CMK (cell line): ENCODE measurements around the gene CAVIN1.
"Not testable (repeated sequence)": the region's sequence is repeated elsewhere in the genome, so short reads cannot be mapped to it uniquely, and the experiment has no call there.

Experiments used
- DNase-seq: peaks from one replicate; pipeline ENCODE4 v3.0.0-alpha.2; 2010; ENCODE audit warnings: low read depth

Gene CAVIN1, protein sequence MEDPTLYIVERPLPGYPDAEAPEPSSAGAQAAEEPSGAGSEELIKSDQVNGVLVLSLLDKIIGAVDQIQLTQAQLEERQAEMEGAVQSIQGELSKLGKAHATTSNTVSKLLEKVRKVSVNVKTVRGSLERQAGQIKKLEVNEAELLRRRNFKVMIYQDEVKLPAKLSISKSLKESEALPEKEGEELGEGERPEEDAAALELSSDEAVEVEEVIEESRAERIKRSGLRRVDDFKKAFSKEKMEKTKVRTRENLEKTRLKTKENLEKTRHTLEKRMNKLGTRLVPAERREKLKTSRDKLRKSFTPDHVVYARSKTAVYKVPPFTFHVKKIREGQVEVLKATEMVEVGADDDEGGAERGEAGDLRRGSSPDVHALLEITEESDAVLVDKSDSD

DNA sequence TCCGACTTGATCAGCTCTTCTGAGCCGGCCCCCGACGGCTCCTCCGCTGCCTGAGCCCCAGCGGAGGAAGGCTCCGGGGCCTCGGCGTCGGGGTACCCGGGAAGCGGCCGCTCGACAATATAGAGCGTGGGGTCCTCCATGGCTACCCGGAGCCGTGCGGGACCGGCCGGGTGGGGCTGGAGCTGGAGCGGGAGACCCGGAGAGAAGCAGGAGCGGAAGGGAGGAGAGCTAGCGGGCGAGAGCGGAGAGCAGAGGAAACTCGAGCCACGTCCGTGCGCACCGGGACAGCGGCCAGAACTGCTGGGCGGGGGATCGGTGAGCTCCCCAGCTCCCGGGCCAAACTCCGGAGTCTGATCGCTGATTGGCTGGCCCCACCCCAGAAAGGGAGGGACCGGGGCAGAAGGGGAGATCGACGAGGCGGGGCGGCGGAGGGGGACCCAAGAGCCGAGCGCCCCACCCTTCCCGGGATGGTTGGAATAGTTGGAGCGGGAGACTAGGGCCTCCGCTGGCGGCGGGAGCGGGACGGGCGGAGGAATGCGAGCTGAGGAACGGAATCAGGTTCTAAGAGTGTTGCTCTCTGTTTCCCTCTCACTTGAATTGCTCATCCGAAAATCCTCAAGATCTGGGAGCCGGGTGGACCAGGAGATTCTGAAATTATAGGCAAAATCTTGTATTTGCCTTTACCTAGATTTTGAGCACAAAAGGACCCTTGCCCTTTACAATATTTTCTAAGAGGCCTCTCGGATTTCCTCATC, at the start of gene CAVIN1:
Gene CAVIN1, minus strand, starts transcription at position 299 of the 755 bp plus-strand sequence. Its CDS starts 159 bp downstream, at position 140.
- no peak for DNase-seq

DNA sequence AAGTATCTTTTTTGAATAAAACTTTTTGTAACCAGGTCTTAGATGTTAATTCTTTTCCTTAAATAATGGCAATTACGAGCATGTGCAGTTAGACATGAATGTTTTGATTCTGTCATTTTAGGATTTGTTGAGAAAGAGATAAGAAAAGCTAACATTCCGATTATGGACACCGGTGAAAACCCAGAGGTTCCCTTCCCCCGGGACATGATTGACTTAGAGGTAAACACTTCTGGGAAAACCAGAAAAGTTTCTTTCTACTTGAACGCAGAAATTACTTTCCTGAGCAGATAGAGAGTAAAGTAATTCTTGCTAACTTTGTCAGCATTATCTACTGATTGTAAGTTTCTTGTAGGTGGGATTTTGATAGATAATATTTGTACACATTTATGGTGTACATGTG, 44.8 kb upstream of the CAVIN1 start:
- no peak for DNase-seq

DNA sequence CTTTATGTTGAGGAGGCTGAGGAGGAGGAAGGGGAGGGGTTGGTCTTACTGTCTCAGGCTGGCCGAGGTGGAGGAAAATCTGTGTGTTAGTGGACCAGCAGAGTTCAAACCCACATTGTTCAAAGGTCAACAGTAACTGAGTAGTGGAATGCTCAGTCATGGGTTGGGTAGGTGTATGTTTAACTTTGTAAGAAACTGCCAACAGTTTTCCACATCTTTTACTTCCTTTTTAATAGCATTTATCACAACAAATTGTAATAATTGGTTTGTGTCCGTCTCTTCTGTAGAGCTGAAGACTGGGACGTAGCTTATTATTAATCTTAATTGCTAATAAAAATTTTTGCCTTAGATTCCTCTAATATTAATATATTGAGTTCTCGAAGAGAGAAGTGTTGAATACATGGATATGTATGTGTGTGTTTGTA, 40.9 kb upstream of the CAVIN1 start:
- no peak for DNase-seq

DNA sequence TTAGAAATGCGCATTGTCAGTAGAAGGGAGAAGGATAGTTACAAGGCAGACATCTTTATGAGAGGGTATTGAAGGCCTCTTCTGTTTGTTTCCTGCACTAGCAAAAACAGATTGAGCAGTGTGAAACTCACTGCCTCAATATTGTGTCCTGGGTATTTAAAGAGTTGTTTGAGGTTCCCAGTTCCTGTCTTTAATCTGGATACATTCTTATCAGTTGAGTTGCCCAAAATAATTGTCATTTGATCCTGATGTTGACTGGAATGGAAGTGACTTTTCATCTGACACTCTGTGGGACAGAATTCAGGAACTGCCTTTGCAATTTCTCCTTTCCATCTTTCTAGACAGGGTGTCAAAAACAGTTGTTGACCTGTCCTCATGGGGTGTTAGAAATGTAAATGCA, 37.3 kb upstream of the CAVIN1 start:
- no peak for DNase-seq

DNA sequence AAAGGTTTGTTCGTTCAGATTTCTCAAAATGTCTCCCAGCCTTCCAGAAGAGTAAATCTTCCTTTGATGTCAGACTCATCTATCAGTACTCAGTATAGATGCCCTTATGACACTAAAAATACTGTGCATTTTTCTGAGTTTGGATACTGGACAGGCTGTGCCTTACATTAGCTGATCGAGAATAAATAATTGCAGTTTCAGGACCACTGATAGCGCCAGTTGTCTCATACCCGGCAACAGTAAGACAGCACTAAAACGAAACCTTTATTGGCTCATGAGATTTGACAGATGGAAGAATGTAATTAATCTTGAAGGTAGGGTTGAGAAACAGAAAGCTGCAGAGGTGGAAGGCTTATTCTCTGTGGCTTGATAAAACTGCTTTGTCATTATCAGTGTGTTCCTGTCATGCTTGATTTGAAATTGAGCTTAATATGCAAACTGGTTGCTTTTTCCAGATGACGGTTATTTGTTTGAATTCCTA, 36.8 kb upstream of the CAVIN1 start:
- no peak for DNase-seq

DNA sequence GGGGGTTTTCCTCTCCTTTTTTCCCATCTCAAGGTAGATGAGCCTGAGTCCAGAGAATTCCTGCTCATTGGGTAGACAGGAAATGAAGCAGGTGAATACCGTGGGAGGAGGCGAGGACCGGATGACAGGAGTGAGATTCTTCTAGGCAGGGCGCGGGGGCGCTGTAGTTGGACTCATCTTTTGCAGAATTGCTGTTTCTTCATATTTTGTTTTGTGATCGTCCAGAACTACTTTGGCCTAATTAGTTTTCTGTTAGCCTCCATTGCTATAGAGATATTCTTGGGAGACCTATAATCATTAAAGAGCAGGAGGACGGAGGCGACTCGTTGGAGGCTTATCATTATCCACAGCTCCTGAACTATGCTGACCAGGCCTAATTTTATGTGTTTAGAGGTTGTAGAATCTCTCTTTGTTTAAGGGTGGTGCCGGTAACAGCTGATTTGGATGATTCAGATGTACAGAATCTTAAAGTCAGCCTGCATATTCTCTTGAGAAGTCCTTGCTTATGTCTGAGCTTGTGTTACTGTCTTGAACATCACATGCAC, 36.3 kb upstream of the CAVIN1 start:
- DNase-seq, result no peak

DNA sequence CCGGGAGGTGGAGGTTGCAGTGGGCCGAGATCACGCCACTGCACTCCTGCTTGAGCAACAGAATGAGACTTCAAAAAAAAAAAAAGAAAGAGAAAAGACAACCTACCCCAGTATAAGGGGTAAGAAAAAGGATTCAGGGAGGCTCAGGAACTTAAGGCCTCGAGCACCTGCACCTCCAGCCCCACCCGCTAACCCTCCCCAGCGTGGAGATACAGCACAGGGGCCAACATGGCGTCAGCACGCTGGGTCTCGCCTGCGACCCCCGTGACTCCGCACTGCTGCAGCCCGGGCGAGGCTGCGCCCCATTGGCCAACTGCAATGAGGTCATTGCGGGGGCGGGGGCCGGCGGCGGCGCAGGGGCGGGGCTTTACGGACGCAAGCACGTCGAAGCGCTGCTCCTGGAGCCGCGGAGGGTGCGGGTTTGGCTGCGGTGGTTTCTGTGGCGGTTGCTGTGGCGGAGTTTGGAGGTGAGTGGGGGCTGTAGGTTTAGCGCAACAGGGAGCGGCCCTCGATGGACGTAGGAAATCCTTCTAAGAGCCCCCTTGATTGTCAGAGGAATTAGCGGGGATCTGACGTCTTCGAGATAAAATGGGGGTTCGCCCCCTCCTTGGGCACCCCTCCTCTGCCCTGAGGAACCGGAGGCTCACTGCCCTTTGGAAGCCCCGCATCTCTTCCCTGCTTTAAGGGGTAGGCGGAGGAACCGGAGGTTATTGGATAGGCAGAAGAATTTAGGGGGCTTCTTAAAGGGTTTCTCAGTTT, 35.6 kb upstream of the CAVIN1 start, which contains the start of gene ATP6V0A1:
Gene ATP6V0A1, plus strand, starts transcription at position 382 of the 759 bp plus-strand sequence. CDS start 2,017 bp downstream, outside the sequence.
- DNase-seq, result peak; percentile 89

DNA sequence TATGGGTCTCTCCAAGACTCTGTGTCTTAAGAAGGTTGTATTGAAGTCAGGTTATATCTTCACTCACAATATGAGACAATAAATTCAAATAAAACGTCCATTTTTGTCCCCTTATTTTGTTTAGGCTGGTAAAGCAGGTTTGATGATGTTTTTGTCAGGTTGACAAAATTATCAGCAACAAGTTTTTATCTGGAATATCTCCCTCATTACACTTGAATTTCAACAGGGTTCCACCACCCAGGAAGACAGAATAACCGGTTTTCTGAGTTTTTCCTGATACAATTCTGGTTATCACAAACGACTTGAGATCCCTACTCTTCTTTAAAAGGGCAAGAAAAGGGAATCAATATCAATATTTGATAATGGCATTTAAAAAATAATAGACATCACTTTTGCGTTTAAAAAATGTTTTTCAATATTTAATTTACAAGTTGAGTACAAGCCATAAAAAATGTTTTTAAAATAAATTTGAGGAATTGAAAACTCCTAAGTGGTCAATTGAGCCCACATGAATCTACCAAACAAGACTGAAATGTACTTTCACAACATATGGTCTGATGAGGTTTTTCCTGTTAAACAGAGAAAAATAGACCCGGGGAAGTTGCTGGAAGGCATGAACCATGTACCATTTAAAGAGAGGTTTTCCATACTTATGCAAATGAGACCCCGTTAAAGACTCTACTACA, 34.2 kb upstream of the CAVIN1 start:
- no peak for DNase-seq

DNA sequence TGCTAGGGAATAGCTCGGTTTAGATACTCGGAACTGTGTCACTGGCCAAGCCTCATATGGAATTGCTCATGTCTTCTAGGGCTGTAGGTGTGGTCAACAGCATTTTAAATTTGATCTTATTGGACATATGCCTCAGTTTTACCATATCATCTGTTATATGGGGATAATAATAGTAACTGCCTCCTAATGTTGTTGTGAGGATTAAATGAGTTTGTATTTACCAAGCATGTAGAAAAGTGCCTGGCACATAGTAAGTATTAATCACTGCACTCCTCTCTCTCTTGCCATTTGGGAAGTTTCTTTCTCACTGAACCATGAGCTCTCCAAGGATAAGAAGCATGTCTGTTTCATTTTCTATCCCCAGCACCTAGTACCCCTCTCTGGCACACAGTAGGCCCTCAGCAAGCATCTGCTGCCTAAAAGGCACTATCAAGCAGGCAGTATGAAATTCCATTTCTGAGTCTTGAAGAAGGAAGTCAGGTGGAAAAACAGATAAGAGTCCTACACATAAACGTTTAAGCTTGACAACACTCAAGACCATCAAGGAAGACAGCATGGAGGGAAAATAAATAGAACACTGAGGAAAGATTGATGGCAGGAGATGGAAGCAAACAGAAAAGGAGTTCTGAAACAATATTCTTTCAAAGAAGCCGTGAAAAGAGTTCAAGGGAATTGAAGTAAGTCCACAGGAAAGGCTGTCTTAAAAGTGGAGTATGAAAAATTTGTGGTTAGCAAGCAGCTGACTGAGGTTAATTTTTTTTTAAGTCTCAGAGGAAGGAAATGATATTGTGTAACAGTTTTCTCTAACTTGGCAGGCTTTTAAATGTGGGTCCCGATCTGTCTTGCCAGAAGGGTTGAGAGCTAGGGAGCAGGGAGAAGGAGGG, 33.4 kb upstream of the CAVIN1 start:
- DNase-seq, result peak; percentile 89

DNA sequence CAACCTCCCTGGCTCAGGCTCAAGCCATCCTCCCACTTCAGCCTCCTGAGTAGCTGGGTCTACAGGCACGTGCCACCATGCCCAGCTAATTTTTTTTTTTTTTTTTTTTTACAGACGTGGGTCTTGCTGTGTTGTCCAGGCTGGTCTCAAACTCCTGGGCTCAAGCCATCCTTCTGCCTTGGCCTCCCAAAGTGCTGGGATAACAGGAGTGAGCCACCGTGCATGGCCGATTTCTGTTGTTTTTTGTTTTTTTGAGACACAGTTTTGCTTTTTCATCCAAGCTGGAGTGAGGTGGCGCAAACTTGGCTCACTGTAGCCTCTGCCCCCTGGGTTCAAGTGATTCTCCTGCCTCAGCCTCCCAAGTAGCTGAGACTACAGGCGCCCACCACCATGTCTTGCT, 31.9 kb upstream of the CAVIN1 start:
- DNase-seq, result not testable (repeated sequence)

DNA sequence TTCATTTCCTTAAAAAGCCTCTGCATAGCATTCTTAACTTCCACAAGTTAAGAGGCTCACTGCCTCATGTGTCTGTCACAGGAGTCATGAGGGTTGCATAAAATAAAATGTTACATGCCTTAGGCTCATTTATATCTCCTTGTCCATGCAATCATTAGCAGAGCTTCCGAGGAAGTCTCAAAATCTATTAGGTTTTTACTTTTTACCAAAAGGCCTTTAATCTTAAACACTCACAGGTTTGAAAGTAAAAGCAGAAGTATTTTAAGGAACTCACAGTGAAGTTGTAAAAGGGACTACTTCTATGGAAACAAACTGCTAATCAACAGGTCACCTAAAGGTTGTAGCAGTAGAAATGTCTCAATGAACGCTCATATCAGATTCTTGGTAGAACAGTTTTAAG, 30.4 kb upstream of the CAVIN1 start:
- no peak for DNase-seq

DNA sequence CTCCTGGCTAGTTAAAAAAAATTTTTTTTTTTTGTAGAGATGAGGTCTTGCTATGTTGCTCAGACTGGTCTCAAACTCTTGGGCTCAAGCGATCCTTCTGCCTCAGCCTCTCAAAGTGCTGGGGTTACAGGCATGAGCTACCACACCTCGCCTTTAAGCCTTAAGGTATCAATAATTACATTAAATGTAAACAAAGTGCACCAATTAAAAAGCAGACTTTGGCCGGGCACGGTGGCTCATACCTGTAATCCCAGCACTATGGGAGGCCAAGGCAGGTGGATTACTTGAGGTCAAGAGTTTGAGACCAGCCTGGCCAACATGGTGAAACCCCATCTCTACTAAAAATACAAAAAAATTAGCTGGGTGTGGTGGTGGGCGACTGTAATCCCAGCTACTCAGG, 28.2 kb upstream of the CAVIN1 start:
- not testable (repeated sequence) for DNase-seq

DNA sequence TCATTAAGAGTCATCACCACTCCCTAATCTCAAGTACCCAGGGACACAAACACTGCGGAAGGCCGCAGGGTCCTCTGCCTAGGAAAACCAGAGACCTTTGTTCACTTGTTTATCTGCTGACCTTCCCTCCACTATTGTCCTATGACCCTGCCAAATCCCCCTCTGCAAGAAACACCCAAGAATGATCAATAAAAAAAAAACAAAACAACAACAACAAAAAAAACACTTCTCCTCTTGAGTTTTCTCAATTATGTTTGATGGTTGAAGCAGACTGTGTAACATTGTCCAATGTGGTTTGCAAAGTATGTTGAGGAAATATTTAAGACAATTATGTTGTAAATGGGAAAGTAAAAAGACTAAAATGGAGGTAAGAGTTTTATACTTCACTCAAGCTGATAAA, 26.8 kb upstream of the CAVIN1 start:
- DNase-seq, result not testable (repeated sequence)

DNA sequence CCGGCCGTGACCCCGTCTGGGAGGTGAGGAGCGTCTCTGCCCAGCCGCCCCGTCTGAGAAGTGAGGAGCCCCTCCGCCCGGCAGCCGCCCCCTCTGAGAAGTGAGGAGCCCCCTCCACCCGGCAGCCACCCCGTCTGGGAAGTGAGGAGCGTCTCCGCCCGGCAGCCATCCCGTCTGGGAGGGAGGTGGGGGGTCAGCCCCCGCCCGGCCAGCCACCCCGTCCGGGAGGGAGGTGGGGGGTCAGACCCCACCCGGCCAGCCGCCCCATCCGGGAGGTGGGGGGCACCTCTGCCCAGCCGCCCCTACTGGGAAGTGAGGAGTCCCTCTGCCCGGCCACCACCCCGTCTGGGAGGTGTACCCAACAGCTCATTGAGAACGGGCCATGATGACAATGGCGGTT, 26.1 kb upstream of the CAVIN1 start:
- not testable (repeated sequence) for DNase-seq

DNA sequence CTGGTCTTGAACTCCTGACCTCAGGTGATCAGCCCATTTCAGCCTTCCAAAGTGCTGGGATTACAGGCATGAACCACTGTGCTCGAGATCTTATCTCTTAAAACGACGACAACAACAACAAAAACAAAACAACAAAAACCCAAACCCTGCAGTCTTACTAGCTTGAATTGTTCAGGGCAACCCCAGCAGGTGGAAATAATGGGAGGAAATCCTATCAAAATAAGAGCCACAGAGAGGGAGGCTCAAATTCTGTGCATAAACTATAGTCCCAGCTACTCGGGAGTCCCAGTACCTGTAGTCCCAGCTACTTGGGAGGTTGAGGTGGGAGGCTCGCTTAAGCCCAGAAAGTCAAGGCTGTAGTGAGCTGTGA, 19.1 kb upstream of the CAVIN1 start:
- DNase-seq, result no peak

DNA sequence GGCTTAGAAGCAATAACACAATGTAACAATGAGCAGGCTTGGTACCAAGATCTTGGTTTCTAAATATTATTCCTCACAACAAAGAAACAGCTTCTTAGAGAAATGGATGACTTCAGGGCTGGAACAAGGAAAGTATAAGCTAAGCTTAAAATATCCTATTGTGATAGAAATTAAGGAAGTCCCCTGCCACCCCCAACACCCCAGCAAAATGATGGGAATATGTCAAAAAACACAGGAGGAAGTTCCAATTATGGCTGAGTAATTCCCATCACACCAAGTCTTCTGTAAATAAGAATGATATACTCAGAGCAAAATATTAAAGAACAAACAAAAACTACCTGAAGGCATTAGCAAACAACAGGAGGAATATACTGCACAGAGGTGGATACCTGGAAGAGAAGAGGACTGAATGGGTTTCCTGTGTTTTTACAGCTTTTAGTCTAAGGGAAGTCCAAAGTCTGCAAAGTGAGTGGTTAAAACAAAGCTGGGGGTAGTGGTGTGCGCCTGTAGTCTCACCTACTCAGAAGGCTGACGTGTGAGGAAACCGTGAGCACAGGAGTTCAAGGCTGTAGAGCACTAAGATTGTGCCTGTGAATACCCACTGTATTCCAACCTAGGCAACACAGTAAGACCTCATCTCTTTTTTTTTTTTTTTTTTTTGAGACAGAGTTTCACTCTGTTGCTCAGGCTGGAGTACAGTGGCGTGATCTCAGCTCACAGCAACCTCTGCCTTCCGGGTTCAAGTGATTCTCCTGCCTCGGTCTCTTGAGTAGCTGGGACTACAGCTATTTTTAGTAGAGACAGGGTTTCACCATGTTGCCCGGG, 18.5 kb upstream of the CAVIN1 start:
- DNase-seq, result no peak

DNA sequence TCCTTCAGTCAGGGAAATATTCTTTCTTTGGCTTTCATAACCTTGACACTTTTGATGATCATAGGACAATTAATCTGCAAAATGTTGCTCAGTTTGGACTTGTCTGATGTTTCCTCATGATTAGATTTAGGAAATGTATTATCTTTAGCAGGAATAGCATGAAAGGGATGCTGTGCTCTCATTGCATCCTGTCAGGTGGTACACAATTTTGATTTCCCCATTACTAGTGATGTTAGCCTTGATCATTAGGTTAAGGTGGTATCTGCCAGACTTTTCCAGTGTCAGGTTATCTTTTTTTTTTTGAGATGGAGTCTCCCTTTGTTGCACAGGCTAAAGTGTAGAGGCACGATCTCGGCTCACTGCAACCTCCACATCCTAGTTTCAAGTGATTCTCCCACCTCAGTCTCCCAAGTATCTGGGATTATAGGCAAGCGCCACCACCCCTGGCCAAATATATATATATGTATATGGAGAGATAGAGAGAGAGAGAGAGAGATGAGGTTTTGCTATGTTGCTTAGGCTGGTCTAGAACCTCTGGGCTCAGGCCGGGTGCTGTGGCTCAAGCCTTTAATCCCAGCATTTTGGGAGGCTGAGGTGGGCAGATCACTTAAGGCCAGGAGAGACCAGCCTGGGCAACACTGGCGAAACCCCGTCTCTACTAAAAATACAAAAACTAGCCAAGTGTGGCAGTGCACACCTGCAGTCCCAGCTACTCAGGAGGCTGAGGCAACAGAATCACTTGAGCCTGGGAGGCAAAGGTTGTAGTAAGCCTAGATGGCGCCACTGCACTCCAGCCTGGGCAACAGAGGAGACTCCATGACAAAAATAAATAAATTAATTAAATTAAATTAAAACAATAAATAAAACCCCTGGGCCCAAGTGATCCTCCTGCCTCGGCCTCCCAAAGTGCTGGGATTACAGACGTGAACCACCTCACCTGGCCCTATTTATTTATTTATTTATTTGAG, 15.8 kb upstream of the CAVIN1 start:
- no peak for DNase-seq

DNA sequence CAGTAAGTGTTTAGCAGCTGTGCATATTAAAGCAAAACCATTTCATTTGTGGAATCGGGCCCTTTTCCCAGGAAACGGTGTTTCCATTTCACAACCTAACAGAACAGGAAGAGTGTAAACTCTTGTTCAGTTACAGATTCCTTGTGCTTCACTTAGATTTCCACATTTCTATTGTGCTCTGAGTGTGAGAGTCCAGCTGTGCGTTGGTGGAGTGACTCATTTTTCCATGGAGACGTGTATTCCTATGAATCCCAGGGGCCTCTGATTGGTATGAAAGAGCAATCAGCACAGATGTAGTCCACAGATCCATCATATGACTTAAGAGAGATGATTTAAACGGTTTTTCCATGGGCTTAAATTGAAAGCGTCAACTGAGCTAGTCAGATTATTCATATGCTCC, 13.3 kb upstream of the CAVIN1 start:
- DNase-seq, result no peak
